ENCODE measurements around the gene CCDC85B.

- TF ChIP-seq CTCF (IDR thresholded peaks at IDR 0.05) (no peak), POLR2A (IDR thresholded peaks at IDR 0.05) (no peak)
Measured at GRCh38 chr11:65850217-65851082, 40.0 kb upstream of the CCDC85B start.
